Nephron progenitor cell (in vitro differentiated cells): ENCODE measurements around the gene LARP1.
A peak's percentile ranks its signal among the peaks of the same experiment; 100 is the strongest.

ENCODE experiments used
- DNase-seq: peaks from one replicate; pipeline ENCODE4 v3.0.0; 2021
- H3K27ac Mint-ChIP-seq: 2 replicates; pipeline ENCODE4 v1.8.0; 2021; ENCODE audit warnings: mild to moderate bottlenecking, moderate library complexity, mixed read lengths
- H3K27me3 Mint-ChIP-seq: 2 replicates; pipeline ENCODE4 v1.8.0; 2021; ENCODE audit warnings: mild to moderate bottlenecking, low read depth, mixed read lengths; ENCODE audit not compliant: poor library complexity
- H3K36me3 Mint-ChIP-seq: 2 replicates; pipeline ENCODE4 v1.8.0; 2021; ENCODE audit warnings: low read depth, mixed read lengths
- H3K4me1 Mint-ChIP-seq: 2 replicates; pipeline ENCODE4 v1.8.0; 2021; ENCODE audit warnings: mixed read lengths
- H3K4me3 Mint-ChIP-seq: 2 replicates; pipeline ENCODE4 v1.8.0; 2021; ENCODE audit warnings: mild to moderate bottlenecking, moderate library complexity, mixed read lengths
- H3K9me3 Mint-ChIP-seq: 2 replicates; pipeline ENCODE4 v1.8.0; 2021; ENCODE audit warnings: mild to moderate bottlenecking, moderate library complexity, mixed read lengths
- CTCF ChIP-seq: fragments of 200-600 bp; sonication (generic); IDR thresholded peaks from 2 replicates; pipeline ENCODE4 v1.5.0; 2021; ENCODE audit warnings: antibody characterized with exemption

The LARP1 gene

GRCh38 chr5:154751854-154752253 lies 3.3 kb upstream of the LARP1 start:
- peaks cover 37% of the 10 kb centered on the region for H3K4me1 Mint-ChIP-seq
- peaks cover 7% of the 10 kb centered on the region for H3K27me3 Mint-ChIP-seq
- H3K4me3 Mint-ChIP-seq = no peak overlapping the region
- H3K27ac Mint-ChIP-seq = no peak overlapping the region
- no peak for TF ChIP-seq CTCF
- DNase-seq = no peak
- no peaks in the 10 kb centered on the region for H3K9me3 Mint-ChIP-seq
- no peaks in the 10 kb centered on the region for H3K36me3 Mint-ChIP-seq

GRCh38 chr5:154753792-154754191 lies 1.4 kb upstream of the LARP1 start:
- Mint-ChIP-seq H3K9me3 (no peaks in the 10 kb centered on the region), H3K27ac (no peak overlapping the region), H3K4me3 (peak overlapping the region; percentile 81), H3K27me3 (peaks cover 7% of the 10 kb centered on the region), H3K36me3 (no peaks in the 10 kb centered on the region), H3K4me1 (peaks cover 51% of the 10 kb centered on the region)
- no peak for DNase-seq
- TF ChIP-seq CTCF = no peak

DNA sequence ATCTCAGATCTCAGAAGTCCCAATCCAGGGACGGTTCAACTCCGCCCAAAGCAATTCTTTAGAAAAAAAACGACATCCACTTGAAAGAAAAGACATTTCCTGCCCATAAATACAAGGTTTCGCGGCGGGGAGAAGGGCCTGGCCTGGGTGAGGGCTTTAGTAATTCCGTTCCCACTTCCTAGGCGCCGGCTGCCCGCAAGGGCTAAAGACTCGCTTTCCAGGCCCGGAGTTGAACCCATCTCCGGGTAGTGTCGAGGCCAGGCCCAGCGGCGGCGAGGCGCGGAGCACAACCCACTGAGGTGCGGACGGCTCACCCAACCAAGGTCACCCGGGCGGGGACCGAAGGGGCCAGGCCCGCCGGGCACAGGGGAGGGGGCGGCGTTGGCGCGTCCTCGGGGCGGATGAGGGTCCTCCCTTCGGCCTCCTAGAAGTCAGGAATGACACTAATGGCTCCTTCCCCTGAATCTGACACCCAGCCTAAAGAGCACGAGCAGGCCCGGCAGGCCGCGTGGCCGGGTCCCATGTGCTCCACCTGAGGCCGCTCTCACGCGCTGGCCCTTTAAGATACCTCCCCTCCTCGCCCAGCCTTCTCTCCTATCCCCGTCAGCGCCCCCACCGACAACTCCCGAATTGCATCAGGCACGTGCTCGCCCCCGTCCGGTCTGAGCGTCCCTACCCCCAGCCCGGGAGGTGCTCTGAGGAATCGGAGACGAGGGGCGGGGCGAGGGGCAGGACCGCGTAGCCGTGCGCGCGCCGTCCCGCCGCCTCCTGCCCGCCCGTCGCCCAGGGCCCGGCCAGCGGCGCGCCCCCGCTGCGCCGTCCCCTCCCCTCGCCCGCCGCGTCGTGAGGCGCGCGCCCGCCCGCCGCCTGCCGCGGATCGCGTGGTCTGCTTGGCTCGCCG lies 467 bp upstream of the LARP1 start:
- Mint-ChIP-seq H3K27ac (peak overlapping the region; percentile 89), H3K36me3 (no peaks in the 10 kb centered on the region), H3K4me1 (peaks cover 51% of the 10 kb centered on the region), H3K9me3 (no peaks in the 10 kb centered on the region), H3K27me3 (peaks cover 4% of the 10 kb centered on the region), H3K4me3 (peak overlapping the region; percentile 96)
- TF ChIP-seq CTCF = peak; percentile 39
- DNase-seq = peak; percentile 99

DNA sequence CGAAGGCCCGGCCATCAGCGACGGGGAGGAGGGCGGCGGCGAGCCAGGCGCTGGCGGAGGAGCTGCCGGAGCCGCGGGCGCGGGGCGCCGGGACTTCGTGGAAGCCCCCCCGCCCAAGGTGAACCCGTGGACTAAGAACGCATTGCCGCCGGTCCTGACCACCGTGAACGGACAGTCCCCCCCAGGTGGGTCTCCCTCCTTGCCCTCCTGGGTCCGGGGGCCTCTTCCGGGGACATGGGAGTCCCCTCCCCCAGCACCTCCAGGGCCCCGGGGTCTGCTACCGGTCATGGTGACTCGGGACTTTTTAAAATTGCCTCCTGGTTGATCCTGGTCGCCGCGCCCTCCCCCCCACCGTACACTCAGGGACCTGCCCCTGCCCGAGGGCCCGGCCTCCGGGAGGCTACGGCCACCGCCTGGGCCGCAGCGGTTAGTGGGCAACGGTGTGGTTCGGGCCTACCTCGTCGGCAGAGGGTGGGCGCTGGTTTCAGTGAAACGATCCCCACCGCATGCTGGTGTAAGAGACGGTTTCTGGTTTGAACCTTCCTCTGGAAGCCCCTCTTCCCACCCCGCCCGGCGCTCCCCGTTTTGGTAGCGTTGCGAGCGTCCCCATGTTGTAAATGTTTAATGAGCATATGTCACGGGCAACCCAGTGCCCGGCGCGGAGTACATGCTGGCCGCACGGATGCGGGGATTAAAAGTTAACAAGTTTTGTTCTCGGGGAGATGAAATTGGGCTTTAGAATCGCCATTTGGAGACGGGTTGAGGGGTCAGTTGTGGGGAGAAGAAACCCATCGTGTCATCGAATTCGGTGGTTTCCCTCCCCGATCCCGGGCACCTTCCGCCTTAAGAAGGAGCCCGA lies 1.1 kb downstream of the LARP1 start:
- TF ChIP-seq CTCF = no peak
- Mint-ChIP-seq H3K27me3 (peaks cover 4% of the 10 kb centered on the region), H3K36me3 (no peaks in the 10 kb centered on the region), H3K27ac (peak overlapping the region; percentile 93), H3K9me3 (no peaks in the 10 kb centered on the region), H3K4me1 (peaks cover 60% of the 10 kb centered on the region), H3K4me3 (peak overlapping the region; percentile 96)
- DNase-seq = peak; percentile 51

DNA sequence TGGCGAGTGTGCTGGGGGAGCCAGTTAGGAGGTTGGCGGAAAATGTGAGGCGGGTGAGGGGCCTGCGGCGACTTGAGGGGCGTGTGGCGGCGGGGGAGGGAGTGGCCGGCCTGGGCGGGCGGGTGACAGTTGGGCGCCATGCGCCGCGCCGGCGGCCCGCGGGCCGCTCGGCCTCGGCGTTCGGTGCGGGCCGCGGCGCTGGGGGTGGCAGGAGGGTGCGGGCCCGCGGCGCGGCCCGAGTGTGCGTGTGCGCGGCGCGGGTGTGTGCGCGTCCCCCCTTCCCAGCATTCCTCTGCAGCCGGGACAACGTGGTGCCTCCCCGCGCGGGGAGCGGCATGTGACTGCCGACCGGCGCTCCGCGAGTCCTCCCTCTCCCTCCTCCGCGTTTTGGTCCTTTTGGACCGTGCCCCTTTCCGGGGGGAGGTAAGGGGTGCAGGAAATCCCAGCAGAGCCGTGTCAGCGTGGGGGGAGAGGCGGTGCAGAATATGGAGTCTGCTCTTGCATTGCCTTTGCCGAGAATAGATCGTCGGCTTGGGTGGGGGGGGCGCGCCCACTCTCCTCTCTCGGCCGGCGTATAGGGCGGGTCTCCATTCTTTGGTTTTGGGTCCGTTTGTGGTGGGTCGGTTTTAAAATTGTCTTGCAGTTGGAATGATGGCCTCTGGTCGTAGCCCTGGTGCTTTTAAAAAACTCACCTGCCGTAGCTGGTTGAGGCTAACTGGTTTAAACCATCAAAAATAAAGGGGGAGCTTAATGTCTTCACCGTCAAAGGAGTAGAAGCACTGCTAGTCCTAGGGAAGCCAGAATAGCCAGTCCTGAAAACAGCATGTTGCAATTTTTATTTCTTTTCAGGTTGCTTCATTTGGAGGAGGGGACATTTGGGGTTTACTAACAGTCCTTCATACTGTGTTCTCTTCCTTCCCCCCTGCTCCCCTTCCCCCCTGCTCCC lies 2.0 kb downstream of the LARP1 start:
- Mint-ChIP-seq H3K9me3 (no peaks in the 10 kb centered on the region), H3K4me3 (peak overlapping the region; percentile 96), H3K27ac (peak overlapping the region; percentile 93), H3K4me1 (peaks cover 68% of the 10 kb centered on the region), H3K27me3 (peaks cover 5% of the 10 kb centered on the region), H3K36me3 (no peaks in the 10 kb centered on the region)
- TF ChIP-seq CTCF = no peak
- DNase-seq = peak; percentile 59
